Large intestine (tissue), 3 donors: ENCODE measurements around the gene ACLY. TPM values are rescaled to one million over a fixed set of nuclear protein-coding genes. Genes with fewer than 3 reads are reported as not detected.
"Not testable (repeated sequence)": the region's sequence is repeated elsewhere in the genome, so short reads cannot be mapped to it uniquely, and the experiment has no call there.

Source experiments
- DNase-seq, 2 donors: peaks; one replicate each; pipeline versions ENCODE4 v3.0.0 to v3.0.0-alpha.2; 2013
- H3K27ac ChIP-seq: one replicate; pipeline ENCODE4 v1.5.1; 2013; ENCODE audit warnings: low read length
- H3K27me3 ChIP-seq: 2 replicates; pipeline ENCODE4 v1.6.1; 2013; ENCODE audit warnings: low read length; ENCODE audit not compliant: control insufficient read depth, insufficient read depth
- H3K36me3 ChIP-seq: 2 replicates; pipeline ENCODE4 v1.6.1; 2013; ENCODE audit warnings: low read length; ENCODE audit not compliant: control insufficient read depth, insufficient read depth
- H3K4me1 ChIP-seq: one replicate; pipeline ENCODE4 v1.6.1; 2013; ENCODE audit warnings: low read length; ENCODE audit not compliant: control insufficient read depth, insufficient read depth
- H3K4me3 ChIP-seq: one replicate; pipeline ENCODE4 v1.5.1; 2013; ENCODE audit warnings: low read length
- H3K9me3 ChIP-seq: one replicate; pipeline ENCODE4 v1.6.1; 2013; ENCODE audit warnings: mild to moderate bottlenecking, low read depth, low read length, moderate library complexity; ENCODE audit not compliant: control insufficient read depth
- WGBS: methylation state at CpG from one replicate; pipeline ENCODE4 v1.1.5; 2013; ENCODE audit warnings: low lambda C conversion rate; ENCODE audit not compliant: insufficient coverage; 5-methylcytosine and 5-hydroxymethylcytosine counted together
- polyA plus RNA-seq: library from polyadenylated mRNA; unstranded; fragments of 120-200 nt; gene quantifications from one replicate; pipeline ENCODE4 v1.2.1, GENCODE V29; 2013

ACLY gene
- polyA plus RNA-seq, 1 donor, result 99.7 TPM

DNA sequence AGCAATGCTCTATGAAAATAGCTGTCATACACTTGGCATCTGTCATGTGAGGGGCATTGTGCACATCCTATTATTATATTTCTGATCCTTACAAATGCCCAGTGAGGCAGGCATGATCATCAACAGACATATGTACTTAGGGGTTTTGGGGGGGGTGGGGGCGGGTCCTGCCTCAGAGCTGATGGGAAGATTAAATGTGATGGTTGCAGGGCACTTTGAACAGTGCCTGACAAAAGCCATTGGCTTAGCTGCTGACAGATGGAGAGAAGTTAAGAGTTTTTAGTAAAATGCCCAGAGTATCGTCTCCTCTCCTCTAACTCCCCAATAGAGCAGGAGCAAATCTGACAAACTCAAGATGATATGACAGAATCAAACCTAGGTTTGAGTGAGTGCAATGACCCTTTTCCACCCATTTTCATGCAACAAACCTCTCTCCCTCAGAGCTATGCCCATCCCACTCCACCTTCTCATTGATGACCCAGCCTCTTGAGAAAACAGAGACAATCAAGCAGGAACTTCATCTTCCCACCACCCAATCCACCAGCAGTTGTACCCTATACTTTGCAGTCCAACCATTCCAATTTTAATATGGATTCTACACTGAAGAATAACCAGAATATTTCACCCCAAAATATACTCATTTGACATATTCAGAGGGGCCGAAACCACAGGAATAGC lies 58.4 kb downstream of the ACLY start:
- Histone ChIP-seq H3K9me3 (no peaks in the 10 kb centered on the region), H3K36me3 (peaks cover 2% of the 10 kb centered on the region), H3K27ac (no peak overlapping the region), H3K27me3 (no peaks in the 10 kb centered on the region), H3K4me3 (no peak overlapping the region), H3K4me1 (peaks cover 12% of the 10 kb centered on the region)
- DNase-seq, result no peak
- WGBS, result 100% methylated on average over 1 of the region's 3 CpGs

DNA sequence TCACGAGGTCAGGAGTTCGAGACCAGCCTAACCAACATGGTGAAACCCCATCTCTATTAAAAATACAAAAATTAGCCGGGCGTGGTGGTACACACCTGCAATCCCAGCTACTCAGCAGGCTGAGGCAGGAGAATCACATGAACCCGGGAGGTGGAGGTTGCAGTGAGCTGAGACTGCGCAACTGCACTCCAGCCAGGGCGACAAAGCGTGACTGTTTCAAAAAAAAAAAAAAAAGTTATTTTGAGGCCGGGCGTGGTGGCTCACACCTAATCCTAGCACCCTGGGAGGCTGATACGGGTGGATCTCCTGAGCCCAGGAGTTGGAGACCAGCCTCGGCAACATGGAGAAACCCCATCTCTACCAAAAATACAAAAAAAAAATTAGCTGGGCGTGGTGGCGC lies 67.4 kb downstream of the ACLY start:
- not testable (repeated sequence) for H3K9me3 ChIP-seq, H3K4me3 ChIP-seq, DNase-seq, H3K27ac ChIP-seq, H3K4me1 ChIP-seq, H3K27me3 ChIP-seq
- no CpG with 5 or more reads among the region's 14 CpGs for WGBS
- peaks cover 20% of the 10 kb centered on the region for H3K36me3 ChIP-seq

DNA sequence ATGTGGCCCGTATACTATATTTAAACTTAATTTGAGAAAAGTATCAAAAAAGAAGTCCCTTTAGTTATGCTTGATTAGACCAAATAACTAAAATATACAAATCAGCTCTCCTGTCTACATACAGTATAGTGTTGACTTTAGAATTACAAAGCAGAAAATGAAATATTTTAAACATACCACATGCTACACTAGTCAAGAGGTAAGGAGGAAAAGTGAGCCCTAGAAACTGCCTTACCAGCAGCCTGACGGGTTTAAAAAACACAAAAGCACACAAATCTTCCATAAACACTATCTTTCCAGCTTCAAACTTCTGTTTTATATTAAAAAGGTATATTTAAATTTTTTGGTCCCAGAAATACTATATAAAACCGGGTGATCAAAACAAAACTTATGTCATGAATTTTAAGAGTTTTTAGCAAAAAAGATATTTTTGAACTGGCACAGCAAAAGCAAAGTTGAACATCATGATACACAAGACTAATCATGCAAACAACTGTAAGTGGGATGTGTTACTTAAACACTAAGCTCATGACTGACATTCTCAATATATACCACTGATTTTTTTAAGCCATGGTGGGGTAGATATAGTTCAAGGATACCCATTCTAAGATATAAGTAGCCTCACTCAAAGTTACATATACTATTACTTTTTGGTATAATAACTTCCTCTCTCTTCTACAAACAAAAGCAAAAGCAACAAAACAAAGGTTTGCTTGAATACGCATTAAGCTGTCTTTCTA lies 69.3 kb downstream of the ACLY start:
- no peak for DNase-seq
- no peak overlapping the region for H3K27ac ChIP-seq
- no peaks in the 10 kb centered on the region for H3K9me3 ChIP-seq
- H3K27me3 ChIP-seq, result no peaks in the 10 kb centered on the region
- WGBS, result 90% methylated on average over 2 of the region's 4 CpGs
- no peak overlapping the region for H3K4me3 ChIP-seq
- peaks cover 14% of the 10 kb centered on the region for H3K36me3 ChIP-seq
- H3K4me1 ChIP-seq, result no peaks in the 10 kb centered on the region

DNA sequence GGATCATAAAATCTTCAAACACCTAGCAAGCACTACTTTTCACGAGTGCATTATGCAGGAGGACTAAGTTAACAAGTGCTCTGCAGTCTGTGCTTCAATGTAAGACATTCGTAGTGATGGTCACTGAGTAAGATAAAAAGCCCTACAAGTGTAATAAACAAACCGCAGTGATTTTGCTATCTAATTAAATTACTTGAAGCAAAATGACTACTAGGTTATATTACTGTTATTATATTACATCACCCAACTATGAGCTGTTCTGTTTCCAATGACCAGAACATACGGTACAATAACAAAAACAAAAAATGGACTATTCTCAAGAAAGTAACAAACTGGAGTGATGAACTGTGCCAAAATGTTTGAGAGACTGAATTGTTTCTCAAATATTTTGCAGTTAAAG lies 70.0 kb downstream of the ACLY start:
- 100% methylated on average over 1 of the region's 4 CpGs for WGBS
- DNase-seq, result no peak
- no peaks in the 10 kb centered on the region for H3K27me3 ChIP-seq
- H3K4me3 ChIP-seq, result no peak overlapping the region
- no peak overlapping the region for H3K27ac ChIP-seq
- peaks cover 9% of the 10 kb centered on the region for H3K36me3 ChIP-seq
- no peaks in the 10 kb centered on the region for H3K9me3 ChIP-seq
- no peaks in the 10 kb centered on the region for H3K4me1 ChIP-seq

DNA sequence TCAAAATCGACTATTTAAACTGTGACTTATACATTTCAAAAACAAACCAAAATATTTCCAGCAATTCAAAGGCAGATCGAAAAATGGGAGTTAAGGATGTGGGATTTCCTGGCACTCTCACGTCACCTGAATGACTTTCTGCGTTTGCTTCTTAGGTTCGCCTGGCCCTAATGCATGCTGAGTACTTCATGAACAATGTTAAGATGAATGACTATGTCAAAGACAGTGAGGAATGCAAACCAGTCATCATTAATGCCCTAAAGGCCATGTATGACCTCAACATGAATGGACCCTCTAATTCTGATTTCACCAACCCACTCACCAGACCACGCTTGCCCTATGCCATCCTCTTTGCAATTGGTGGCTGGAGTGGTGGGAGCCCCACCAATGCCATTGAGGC lies 73.8 kb downstream of the ACLY start:
- Histone ChIP-seq H3K4me1 (no peaks in the 10 kb centered on the region), H3K9me3 (no peaks in the 10 kb centered on the region), H3K4me3 (no peak overlapping the region), H3K27ac (no peak overlapping the region), H3K27me3 (no peaks in the 10 kb centered on the region), H3K36me3 (no peaks in the 10 kb centered on the region)
- no peak for DNase-seq
- 86% methylated on average over 1 of the region's 6 CpGs for WGBS

DNA sequence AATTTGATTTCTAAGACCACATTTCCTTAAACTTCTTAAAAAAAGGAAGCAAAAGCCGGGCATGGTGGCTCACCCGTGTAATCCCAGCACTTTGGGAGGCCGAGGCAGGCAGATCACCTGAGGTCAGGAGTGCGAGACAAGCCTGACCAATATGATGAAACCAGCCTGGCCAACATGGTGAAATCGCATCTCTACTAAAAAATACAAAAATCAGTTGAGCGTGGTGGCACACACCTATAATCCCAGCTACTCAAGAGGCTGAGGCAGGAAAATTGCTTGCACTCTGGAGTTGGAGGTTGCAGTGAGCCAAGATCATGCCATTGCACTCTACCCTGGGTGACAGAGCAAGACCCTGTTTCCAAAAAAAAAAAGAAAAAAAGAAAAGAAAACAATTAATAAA lies 78.0 kb downstream of the ACLY start:
- H3K4me3 ChIP-seq, H3K4me1 ChIP-seq, H3K9me3 ChIP-seq, H3K36me3 ChIP-seq, H3K27me3 ChIP-seq, DNase-seq, H3K27ac ChIP-seq: not testable (repeated sequence)
- no CpG with 5 or more reads among the region's 6 CpGs for WGBS

DNA sequence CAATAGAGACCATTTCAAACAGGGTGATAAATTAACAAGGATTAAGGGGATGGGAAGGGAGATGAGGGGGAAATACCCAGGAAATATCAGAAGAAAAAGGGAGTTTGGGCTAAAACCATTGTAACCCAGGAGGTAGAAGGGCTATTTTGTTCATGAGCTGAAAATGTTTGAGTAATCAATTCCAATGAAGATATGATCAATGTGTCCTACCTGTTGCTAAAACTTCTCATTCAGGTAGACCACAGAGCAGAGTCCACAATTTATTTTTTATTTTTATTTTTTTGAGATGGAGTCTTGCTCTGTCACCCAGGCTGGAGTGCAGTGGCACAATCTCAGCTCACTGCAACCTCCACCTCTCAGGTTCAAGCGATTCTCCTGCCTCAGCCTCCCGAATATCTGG lies 79.3 kb downstream of the ACLY start:
- H3K36me3 ChIP-seq, H3K4me3 ChIP-seq, H3K4me1 ChIP-seq, DNase-seq, H3K27ac ChIP-seq, H3K27me3 ChIP-seq, H3K9me3 ChIP-seq: not testable (repeated sequence)
- WGBS, result 100% methylated on average over 1 of the region's 2 CpGs

DNA sequence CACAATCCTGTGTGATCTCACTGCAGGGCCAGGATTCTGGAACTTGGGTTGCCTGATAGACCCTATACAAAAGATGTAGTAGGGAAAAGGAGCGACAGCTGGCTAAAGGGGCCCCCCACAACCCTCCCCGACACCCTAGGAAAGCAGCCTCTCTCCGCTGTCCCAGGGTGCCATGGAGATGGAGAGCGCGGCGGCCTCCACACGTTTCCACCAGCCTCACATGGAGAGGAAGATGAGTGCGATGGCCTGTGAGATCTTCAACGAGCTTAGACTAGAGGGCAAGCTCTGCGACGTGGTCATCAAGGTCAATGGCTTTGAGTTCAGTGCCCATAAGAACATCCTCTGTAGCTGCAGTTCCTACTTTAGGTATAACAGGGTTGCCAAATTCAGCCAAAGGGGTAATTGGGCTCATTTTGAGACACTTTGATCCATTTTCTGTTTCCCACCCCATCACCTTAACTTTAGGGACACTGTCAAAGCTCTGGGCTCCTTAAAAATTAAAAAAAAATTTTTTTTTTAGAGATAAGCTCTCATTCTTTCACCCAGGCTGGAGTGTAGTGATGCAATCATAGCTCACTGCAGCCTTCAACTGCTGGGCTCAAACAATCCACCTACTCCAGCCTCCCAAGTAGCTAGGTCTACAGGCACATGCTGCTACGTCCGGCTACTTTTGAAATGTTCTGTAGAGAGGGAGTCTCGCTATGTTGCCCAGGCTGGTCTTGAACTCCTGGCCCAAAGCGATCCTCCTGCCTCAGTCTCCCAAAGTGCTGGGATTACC lies 80.8 kb downstream of the ACLY start, which contains the start of gene KLHL10:
KLHL10 (plus strand) TSS at position 65 of the 778 bp plus-strand sequence; CDS start at position 173, 108 bp downstream.
- no peaks in the 10 kb centered on the region for H3K9me3 ChIP-seq
- no CpG with 5 or more reads among the region's 15 CpGs for WGBS
- H3K4me3 ChIP-seq, result peak within 1 kb of the TSS; percentile 75
- no peak within 1 kb of the TSS for H3K27ac ChIP-seq
- no peaks in the 10 kb centered on the region for H3K36me3 ChIP-seq
- H3K27me3 ChIP-seq, result no peaks in the 10 kb centered on the region
- no peak for DNase-seq
- H3K4me1 ChIP-seq, result no peaks in the 10 kb centered on the region

DNA sequence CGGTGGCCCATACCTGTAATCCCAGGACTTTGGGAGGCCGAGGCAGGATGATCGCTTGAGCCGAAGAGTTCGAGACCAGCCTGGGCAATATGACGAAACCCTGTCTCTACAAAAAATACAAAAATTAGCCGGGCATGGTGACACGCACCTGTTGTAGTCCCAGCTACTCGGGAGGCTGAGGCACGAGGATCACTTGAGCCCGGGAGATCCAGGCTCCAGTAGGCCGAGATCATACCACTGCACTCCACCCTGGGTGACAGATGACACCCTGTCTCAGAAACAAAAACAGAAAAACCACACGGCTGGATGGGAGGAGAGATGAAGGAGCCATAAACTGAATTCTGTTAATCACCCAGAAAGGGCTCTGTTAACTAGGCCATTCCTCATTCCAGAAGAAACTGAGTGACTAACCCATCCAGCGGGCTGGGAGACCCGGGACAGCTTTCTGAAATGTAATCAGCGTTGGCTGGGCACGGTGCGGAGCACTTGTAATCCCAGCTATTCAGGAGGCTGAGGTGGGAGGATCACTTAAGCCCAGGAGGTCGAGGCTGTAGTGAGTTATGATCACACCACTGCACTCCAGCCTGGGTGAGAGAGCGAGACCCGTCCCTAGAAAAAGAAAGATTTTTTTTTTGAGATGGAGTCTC lies 82.1 kb downstream of the ACLY start:
- H3K27ac ChIP-seq, result no peak overlapping the region
- WGBS, result no CpG with 5 or more reads among the region's 21 CpGs

More for the DNA sequence above, 82.1 kb downstream of the ACLY start:
- H3K27me3 ChIP-seq, result no peaks in the 10 kb centered on the region
- H3K4me1 ChIP-seq, result no peaks in the 10 kb centered on the region
- H3K36me3 ChIP-seq, result peaks cover 6% of the 10 kb centered on the region
- H3K9me3 ChIP-seq, result no peaks in the 10 kb centered on the region
- H3K4me3 ChIP-seq, result peak overlapping the region; percentile 75
- DNase-seq, result no peak
